ENCODE measurements around the gene DUXB. TPM values are rescaled to one million over a fixed set of nuclear protein-coding genes. Genes with fewer than 3 reads are reported as not detected.

The DUXB gene
- total RNA-seq, 4 donors from 2014 or later = not detected

GRCh38 chr16:75647112-75647491 is 54.2 kb downstream of the DUXB start:
- H3K36me3 ChIP-seq = no peaks in the 10 kb centered on the region
- TF ChIP-seq POLR2A (IDR thresholded peaks at IDR 0.05) = no peak
- TF ChIP-seq, protein P1, sequence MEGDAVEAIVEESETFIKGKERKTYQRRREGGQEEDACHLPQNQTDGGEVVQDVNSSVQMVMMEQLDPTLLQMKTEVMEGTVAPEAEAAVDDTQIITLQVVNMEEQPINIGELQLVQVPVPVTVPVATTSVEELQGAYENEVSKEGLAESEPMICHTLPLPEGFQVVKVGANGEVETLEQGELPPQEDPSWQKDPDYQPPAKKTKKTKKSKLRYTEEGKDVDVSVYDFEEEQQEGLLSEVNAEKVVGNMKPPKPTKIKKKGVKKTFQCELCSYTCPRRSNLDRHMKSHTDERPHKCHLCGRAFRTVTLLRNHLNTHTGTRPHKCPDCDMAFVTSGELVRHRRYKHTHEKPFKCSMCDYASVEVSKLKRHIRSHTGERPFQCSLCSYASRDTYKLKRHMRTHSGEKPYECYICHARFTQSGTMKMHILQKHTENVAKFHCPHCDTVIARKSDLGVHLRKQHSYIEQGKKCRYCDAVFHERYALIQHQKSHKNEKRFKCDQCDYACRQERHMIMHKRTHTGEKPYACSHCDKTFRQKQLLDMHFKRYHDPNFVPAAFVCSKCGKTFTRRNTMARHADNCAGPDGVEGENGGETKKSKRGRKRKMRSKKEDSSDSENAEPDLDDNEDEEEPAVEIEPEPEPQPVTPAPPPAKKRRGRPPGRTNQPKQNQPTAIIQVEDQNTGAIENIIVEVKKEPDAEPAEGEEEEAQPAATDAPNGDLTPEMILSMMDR (IDR thresholded peaks at IDR 0.05) = no peak
- no peaks in the 10 kb centered on the region for H3K9me3 ChIP-seq
- no peak for DNase-seq
- H3K27me3 ChIP-seq = no peaks in the 10 kb centered on the region
- peak overlapping the region; percentile 75 to 100 (median 89) for H3K4me3 ChIP-seq (replicated peaks in 1 of 3)
- H3K4me1 ChIP-seq = peaks cover 29 to 40% of the 10 kb centered on the region in 2 donors
- intact Hi-C loops (cut with DNase I) = loop anchor here (5.0 to 10.0 kb wide), 2 partner anchors 118 to 1545 kb away; partner anchors contain the start of gene MON1B
- 0% methylated on average over 11 to 17 of the region's 18 CpGs for WGBS, 2 donors
- peak overlapping the region; percentile 48 to 99 (median 99) for H3K27ac ChIP-seq

GRCh38 chr16:75644240-75645012 is 56.8 kb downstream of the DUXB start:
- peaks cover 21 to 23% of the 10 kb centered on the region in 2 donors for H3K36me3 ChIP-seq
- no peak overlapping the region for H3K27ac ChIP-seq
- intact Hi-C loops (cut with DNase I) = loop anchor here (5.0 to 10.0 kb wide), 2 partner anchors 120 to 1548 kb away; partner anchors contain the start of gene MON1B
- no peaks in the 10 kb centered on the region for H3K27me3 ChIP-seq
- DNase-seq = no peak
- H3K4me3 ChIP-seq (replicated peaks in 1 of 3) = no peak overlapping the region
- TF ChIP-seq, protein P1 (IDR thresholded peaks at IDR 0.05) = peak in 1 of 6 experiments; percentile 20
- no peak for TF ChIP-seq POLR2A (IDR thresholded peaks at IDR 0.05)
- peaks cover 8 to 20% of the 10 kb centered on the region in 2 donors for H3K4me1 ChIP-seq
- 90 to 93% methylated on average over 7 of the region's 7 CpGs for WGBS, 2 donors
- H3K9me3 ChIP-seq = no peaks in the 10 kb centered on the region

Small RNA genes lying within 50 kb of the gene (small RNA-seq; reads per million reads assigned to genes)
- gene RN7SL520P = not detected

Other genes with a start within 250 kb of the DUXB start
- gene TMEM170A, start 236.8 kb downstream of the DUXB start, total RNA-seq = 10 to 100 TPM; 27.1 to 41.9 (median 30.7) TPM
- gene CHST6, start 206.0 kb downstream of the DUXB start, total RNA-seq = under 1 TPM in 3 of 4 donors, not detected in 1; 0.13 to 0.29 (median 0.22) TPM
- gene CHST5, start 165.4 kb downstream of the DUXB start, total RNA-seq = under 1 TPM in 1 of 4 donors, not detected in 3; 0.50 TPM
- gene TMEM231, start 145.2 kb downstream of the DUXB start, total RNA-seq = 10 to 100 TPM in 2 of 4 donors, 1 to 10 TPM in 2; 3.6 to 22.2 (median 10.9) TPM
- gene GABARAPL2, start 135.1 kb downstream of the DUXB start, total RNA-seq = 100 to 1,000 TPM in 2 of 4 donors, 10 to 100 TPM in 2; 75.3 to 223 (median 122) TPM
- gene ADAT1, start 78.2 kb downstream of the DUXB start, total RNA-seq = 10 to 100 TPM; 36.8 to 72.3 (median 50.7) TPM
- gene KARS1, start 53.8 kb downstream of the DUXB start, total RNA-seq = 100 to 1,000 TPM in 2 of 4 donors, 10 to 100 TPM in 2; 82.9 to 105 (median 95.4) TPM
- gene TERF2IP, start 53.7 kb downstream of the DUXB start, total RNA-seq = 100 to 1,000 TPM in 3 of 4 donors, 10 to 100 TPM in 1; 96.4 to 115 (median 106) TPM
- gene CPHXL2, start 24.5 kb downstream of the DUXB start, total RNA-seq = not detected
- gene CPHXL, start 25.0 kb upstream of the DUXB start, total RNA-seq = not detected

All from thyroid gland (tissue), 4 donors.